ENCODE measurements around the gene CBLN3.

Gene CBLN3

DNA sequence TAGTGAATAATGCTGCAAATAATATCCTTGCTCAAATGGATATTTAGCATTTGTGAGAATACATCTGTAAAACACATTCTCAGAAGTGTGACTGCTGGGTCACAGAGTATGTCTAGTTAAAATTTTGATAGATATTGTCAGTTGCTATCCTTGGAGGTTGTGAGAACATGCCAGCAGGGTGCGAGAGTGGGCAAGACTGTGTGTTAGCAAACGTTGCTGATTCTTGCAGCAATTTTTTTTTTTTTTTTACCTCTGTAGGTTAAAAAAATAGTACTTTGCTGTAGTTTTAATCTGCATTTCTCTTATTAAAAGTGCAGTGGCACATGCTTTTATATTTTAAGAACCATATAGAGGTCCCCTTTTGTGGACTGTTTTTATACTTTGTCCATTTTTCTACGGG is 35.2 kb downstream of the CBLN3 start:
- no peak overlapping the region for H2AFZ ChIP-seq (ENCODE audit: low read depth, low read length)
- H3K79me2 ChIP-seq (ENCODE audit: insufficient read depth, low read length): no peaks in the 10 kb centered on the region
- H3K27ac ChIP-seq (ENCODE audit: low read length): no peak overlapping the region
- DNase-seq: no peak
- ATAC-seq (ENCODE audit: insufficient read depth, low read depth): no peak
- TF ChIP-seq EZH2 (IDR thresholded peaks at IDR 0.05; ENCODE audit: borderline replicate concordance, low read depth, low read length, severe bottlenecking): no peak
- TF ChIP-seq, protein P1, sequence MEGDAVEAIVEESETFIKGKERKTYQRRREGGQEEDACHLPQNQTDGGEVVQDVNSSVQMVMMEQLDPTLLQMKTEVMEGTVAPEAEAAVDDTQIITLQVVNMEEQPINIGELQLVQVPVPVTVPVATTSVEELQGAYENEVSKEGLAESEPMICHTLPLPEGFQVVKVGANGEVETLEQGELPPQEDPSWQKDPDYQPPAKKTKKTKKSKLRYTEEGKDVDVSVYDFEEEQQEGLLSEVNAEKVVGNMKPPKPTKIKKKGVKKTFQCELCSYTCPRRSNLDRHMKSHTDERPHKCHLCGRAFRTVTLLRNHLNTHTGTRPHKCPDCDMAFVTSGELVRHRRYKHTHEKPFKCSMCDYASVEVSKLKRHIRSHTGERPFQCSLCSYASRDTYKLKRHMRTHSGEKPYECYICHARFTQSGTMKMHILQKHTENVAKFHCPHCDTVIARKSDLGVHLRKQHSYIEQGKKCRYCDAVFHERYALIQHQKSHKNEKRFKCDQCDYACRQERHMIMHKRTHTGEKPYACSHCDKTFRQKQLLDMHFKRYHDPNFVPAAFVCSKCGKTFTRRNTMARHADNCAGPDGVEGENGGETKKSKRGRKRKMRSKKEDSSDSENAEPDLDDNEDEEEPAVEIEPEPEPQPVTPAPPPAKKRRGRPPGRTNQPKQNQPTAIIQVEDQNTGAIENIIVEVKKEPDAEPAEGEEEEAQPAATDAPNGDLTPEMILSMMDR (IDR thresholded peaks at IDR 0.05; ENCODE audit: borderline replicate concordance, extremely low read depth, low read length, poor library complexity, severe bottlenecking): no peak
- no peak overlapping the region for H3K4me2 ChIP-seq (ENCODE audit: insufficient read depth, low read length)
- no peak overlapping the region for H3K4me3 ChIP-seq (ENCODE audit: low read depth in 1 of 2, low read length in 2 of 2)
- H3K9me3 ChIP-seq (ENCODE audit: insufficient read depth, low read length, severe bottlenecking): no peaks in the 10 kb centered on the region
- no peaks in the 10 kb centered on the region for H3K4me1 ChIP-seq (ENCODE audit: insufficient read depth, low read length)
- peaks cover 38% of the 10 kb centered on the region for H3K27me3 ChIP-seq (ENCODE audit: insufficient read depth, low read length, poor library complexity)
- no peaks in the 10 kb centered on the region for H4K20me1 ChIP-seq (ENCODE audit: insufficient read depth, low read length)
- H3K9ac ChIP-seq (ENCODE audit: low read depth, low read length): no peak overlapping the region
- no peaks in the 10 kb centered on the region for H3K36me3 ChIP-seq (ENCODE audit: insufficient read depth, low read length)

DNA sequence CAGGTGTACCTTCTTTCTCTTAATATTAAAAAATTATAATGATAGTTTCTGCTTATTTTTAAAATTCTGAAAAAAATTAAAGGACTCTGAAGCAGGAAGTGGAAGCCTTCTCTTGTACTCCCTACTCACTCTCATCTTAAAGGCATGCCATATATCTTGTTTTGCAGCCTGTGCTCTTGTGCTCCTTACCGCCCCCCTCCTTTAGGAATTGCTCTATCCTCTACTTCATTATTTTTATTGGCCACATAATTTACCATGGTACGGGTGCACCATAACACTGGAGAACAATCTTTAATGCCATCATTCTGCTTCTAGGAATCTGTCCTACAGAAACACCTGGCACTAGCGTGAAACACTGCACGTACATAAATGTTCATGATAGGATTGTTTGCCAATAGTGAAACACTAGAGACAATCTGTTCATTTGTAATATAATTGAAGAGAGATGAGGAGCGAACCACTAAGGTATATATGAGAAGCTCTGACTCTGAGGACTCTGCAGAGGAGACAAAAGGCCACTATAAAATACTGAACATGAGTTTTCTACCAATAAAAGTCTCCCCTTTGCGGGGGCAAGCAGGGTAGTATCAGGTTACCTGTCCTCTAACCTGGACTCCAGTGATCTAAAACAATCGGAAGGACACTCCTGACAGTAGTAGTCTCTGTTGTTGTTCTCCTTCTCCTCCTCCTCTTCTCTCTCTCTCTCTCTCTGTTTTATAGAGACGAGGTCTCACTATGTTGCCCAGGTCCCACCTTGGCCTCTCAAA is 37.0 kb downstream of the CBLN3 start:
- no peaks in the 10 kb centered on the region for H3K4me1 ChIP-seq (ENCODE audit: insufficient read depth, low read length)
- no peak overlapping the region for H3K9ac ChIP-seq (ENCODE audit: low read depth, low read length)
- no peak overlapping the region for H3K4me3 ChIP-seq (ENCODE audit: low read depth in 1 of 2, low read length in 2 of 2)
- H3K4me2 ChIP-seq (ENCODE audit: insufficient read depth, low read length): no peak overlapping the region
- peaks cover 32% of the 10 kb centered on the region for H3K27me3 ChIP-seq (ENCODE audit: insufficient read depth, low read length, poor library complexity)
- no peaks in the 10 kb centered on the region for H3K9me3 ChIP-seq (ENCODE audit: insufficient read depth, low read length, severe bottlenecking)
- no peak overlapping the region for H2AFZ ChIP-seq (ENCODE audit: low read depth, low read length)
- ATAC-seq (ENCODE audit: insufficient read depth, low read depth) (no peak), DNase-seq (no peak)
- no peaks in the 10 kb centered on the region for H3K36me3 ChIP-seq (ENCODE audit: insufficient read depth, low read length)
- TF ChIP-seq EZH2 (IDR thresholded peaks at IDR 0.05; ENCODE audit: borderline replicate concordance, low read depth, low read length, severe bottlenecking): no peak
- TF ChIP-seq, protein P1 (IDR thresholded peaks at IDR 0.05; ENCODE audit: borderline replicate concordance, extremely low read depth, low read length, poor library complexity, severe bottlenecking): no peak
- no peak overlapping the region for H3K27ac ChIP-seq (ENCODE audit: low read length)
- H3K79me2 ChIP-seq (ENCODE audit: insufficient read depth, low read length): no peaks in the 10 kb centered on the region
- no peaks in the 10 kb centered on the region for H4K20me1 ChIP-seq (ENCODE audit: insufficient read depth, low read length)

DNA sequence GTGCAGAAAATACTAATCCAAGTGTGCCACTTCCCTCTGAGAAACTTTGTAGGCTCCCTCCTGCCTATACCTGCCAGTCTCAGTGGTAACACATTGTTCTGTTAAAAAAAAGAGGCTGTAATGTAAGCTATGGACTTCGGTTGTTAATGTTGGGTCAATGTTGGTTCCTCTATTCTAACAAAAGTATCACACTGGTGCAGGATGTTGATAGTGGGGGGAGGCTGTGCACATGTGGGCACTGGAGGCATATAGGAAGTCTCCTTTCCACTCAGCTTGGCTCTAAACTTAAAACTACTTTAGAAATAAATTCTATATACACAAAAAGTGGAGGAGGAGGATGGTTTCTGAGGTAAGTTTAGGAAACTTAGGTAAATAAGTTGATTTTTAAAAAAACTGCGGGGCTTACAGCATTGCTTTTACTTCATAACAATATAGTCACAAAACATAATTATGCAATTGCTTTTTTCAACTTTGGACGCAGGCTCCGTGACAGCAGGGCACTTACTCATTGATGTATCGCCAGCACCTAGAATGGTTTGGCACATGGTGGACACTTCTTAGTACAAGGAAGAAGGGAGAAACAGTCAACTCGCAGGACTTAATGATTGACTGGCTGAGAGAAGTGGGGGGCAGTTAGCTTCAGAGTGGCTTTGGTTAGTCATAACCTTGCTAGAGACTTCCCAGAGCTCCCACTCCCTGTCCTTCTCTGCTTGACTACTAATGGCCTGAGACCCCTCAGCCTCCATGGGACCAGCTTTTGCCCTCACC is 38.6 kb downstream of the CBLN3 start:
- no peak for DNase-seq
- TF ChIP-seq, protein P1 (IDR thresholded peaks at IDR 0.05; ENCODE audit: borderline replicate concordance, extremely low read depth, low read length, poor library complexity, severe bottlenecking): no peak
- TF ChIP-seq EZH2 (IDR thresholded peaks at IDR 0.05; ENCODE audit: borderline replicate concordance, low read depth, low read length, severe bottlenecking): no peak
- no peak overlapping the region for H3K4me3 ChIP-seq (ENCODE audit: low read depth in 1 of 2, low read length in 2 of 2)
- H2AFZ ChIP-seq (ENCODE audit: low read depth, low read length): no peak overlapping the region
- H3K9ac ChIP-seq (ENCODE audit: low read depth, low read length): no peak overlapping the region
- H3K79me2 ChIP-seq (ENCODE audit: insufficient read depth, low read length): no peaks in the 10 kb centered on the region
- no peaks in the 10 kb centered on the region for H3K9me3 ChIP-seq (ENCODE audit: insufficient read depth, low read length, severe bottlenecking)
- peaks cover 18% of the 10 kb centered on the region for H3K27me3 ChIP-seq (ENCODE audit: insufficient read depth, low read length, poor library complexity)
- no peak for ATAC-seq (ENCODE audit: insufficient read depth, low read depth)
- H4K20me1 ChIP-seq (ENCODE audit: insufficient read depth, low read length): no peaks in the 10 kb centered on the region
- no peaks in the 10 kb centered on the region for H3K4me1 ChIP-seq (ENCODE audit: insufficient read depth, low read length)
- no peak overlapping the region for H3K27ac ChIP-seq (ENCODE audit: low read length)
- no peak overlapping the region for H3K4me2 ChIP-seq (ENCODE audit: insufficient read depth, low read length)
- H3K36me3 ChIP-seq (ENCODE audit: insufficient read depth, low read length): no peaks in the 10 kb centered on the region

All from DND-41 (cell line).